ENCODE results near the gene SPEM2. TPM values are rescaled to one million over a fixed set of nuclear protein-coding genes. Genes with fewer than 3 reads are reported as not detected.

The SPEM2 gene
- total RNA-seq, 1 experiment from 2014 or later = not detected

DNA sequence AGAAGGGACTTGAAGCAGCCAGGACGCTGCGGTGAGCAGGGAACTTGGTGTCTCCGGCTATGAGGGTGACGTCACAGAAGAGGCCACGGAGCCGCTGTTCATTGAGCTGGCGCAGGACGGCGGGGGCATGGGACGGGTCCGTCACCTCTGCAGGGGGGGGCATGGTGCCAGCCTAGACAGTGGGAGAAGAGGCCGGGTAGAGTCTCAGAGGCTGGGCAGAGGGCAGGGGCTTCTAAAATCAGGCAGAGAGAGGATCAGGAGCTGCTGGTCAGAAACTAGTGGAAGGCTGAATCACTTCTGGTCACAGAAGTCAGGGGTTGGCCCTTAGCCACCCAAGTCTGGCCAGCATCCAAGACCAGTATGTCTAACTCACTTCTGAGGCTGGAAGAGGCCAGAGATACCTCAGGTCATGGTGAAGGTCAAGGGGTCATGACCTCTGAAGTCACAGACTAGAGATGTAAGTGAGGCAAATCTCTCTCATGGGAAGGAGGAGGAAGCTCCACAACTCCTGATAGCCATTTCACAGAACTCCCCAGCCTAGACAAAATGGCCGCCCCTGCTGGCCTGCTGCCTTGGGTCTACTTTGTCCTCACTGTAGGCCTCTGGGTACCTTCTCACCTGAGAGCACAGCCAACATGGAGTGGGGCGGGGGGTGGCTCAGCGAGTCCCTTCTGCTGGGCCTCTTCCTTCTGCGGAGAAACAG lies 41.4 kb downstream of the SPEM2 start (continued):
- TF ChIP-seq SP1 (IDR thresholded peaks at IDR 0.05; ENCODE audit: low read depth) = no peak

DNA sequence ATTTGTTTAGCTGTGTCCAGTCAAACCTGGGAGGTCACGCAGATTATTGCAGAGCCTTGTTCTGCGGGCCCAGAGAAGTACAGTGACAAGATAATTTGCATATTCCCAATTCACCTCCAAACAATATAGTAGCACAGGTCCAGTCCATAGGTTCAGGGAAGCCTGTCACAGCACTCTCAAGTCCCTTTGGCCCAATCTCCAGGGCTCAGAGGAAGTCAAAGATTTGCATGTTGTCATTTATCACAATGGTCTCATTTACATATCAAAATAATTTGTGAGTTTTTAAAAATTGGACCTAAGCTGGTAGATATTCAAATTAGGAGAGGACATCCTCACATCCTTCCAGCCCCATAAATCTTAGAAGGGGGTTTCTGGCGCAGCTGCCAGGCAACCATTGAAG lies 42.1 kb downstream of the SPEM2 start:
- TF ChIP-seq EZH2phosphoT487 (IDR thresholded peaks at IDR 0.05; ENCODE audit: borderline replicate concordance) = no peak
- no peak for TF ChIP-seq FOSL1 (IDR thresholded peaks at IDR 0.05; ENCODE audit: low read depth)
- TF ChIP-seq SIN3A (IDR thresholded peaks at IDR 0.05; ENCODE audit: low read depth) = no peak
- TF ChIP-seq, protein P1, sequence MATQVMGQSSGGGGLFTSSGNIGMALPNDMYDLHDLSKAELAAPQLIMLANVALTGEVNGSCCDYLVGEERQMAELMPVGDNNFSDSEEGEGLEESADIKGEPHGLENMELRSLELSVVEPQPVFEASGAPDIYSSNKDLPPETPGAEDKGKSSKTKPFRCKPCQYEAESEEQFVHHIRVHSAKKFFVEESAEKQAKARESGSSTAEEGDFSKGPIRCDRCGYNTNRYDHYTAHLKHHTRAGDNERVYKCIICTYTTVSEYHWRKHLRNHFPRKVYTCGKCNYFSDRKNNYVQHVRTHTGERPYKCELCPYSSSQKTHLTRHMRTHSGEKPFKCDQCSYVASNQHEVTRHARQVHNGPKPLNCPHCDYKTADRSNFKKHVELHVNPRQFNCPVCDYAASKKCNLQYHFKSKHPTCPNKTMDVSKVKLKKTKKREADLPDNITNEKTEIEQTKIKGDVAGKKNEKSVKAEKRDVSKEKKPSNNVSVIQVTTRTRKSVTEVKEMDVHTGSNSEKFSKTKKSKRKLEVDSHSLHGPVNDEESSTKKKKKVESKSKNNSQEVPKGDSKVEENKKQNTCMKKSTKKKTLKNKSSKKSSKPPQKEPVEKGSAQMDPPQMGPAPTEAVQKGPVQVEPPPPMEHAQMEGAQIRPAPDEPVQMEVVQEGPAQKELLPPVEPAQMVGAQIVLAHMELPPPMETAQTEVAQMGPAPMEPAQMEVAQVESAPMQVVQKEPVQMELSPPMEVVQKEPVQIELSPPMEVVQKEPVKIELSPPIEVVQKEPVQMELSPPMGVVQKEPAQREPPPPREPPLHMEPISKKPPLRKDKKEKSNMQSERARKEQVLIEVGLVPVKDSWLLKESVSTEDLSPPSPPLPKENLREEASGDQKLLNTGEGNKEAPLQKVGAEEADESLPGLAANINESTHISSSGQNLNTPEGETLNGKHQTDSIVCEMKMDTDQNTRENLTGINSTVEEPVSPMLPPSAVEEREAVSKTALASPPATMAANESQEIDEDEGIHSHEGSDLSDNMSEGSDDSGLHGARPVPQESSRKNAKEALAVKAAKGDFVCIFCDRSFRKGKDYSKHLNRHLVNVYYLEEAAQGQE (IDR thresholded peaks at IDR 0.05; ENCODE audit: low read depth) = no peak
- no peak for TF ChIP-seq SP1 (IDR thresholded peaks at IDR 0.05; ENCODE audit: low read depth)
- no peak for TF ChIP-seq RAD21 (IDR thresholded peaks at IDR 0.05; ENCODE audit: low read depth)
- no peak for TF ChIP-seq TCF7L2 (IDR thresholded peaks at IDR 0.05; ENCODE audit: borderline replicate concordance, extremely low read depth, insufficient read depth, insufficient read length)
- TF ChIP-seq CTCF (IDR thresholded peaks at IDR 0.05 in 2 of 3, conservative IDR thresholded peaks at IDR 0.05 in 1 of 3; ENCODE audit: borderline replicate concordance in 1 of 3, insufficient read depth in 1 of 3, low read depth in 2 of 3, low read length in 2 of 3) = no peak
- TF ChIP-seq ZNF274 (IDR thresholded peaks at IDR 0.05; ENCODE audit: low read depth, low read length) = no peak
- TF ChIP-seq YY1 (IDR thresholded peaks at IDR 0.05; ENCODE audit: extremely low read depth, insufficient replicate concordance, low read depth, low read length) = no peak
- no peak for TF ChIP-seq ELF1 (IDR thresholded peaks at IDR 0.05; ENCODE audit: borderline replicate concordance, low read depth)
- no peak for TF ChIP-seq ZBTB33 (IDR thresholded peaks at IDR 0.05; ENCODE audit: extremely low read depth, insufficient replicate concordance, low read length)
- TF ChIP-seq CBX3 (IDR thresholded peaks at IDR 0.05; ENCODE audit: low read depth) = no peak
- no peak for TF ChIP-seq ZFX (IDR thresholded peaks at IDR 0.05)
- no peak for TF ChIP-seq MAX (IDR thresholded peaks at IDR 0.05)
- ChIA-PET CTCF (no interaction called here), RAD21 (ENCODE audit: low non-redundant PET in 1 of 2, low total read pairs in 2 of 2, uncharacterized antibody in 2 of 2, unreplicated experiment in 2 of 2) (no interaction called here), POLR2A (no interaction called here)
- Histone ChIP-seq H3K79me2 (ENCODE audit: insufficient read depth, low read length) (peaks cover 4% of the 10 kb centered on the region; the same call in 1 of the 2 replicates), H3K4me2 (ENCODE audit: low read length) (no peak overlapping the region), H4K20me1 (ENCODE audit: insufficient read depth) (no peaks in the 10 kb centered on the region), H3K9me3 (ENCODE audit: control insufficient read depth in 1 of 2, insufficient read depth in 1 of 2, low read depth in 1 of 2, low read length in 2 of 2) (no peaks in the 10 kb centered on the region), H3K27ac (ENCODE audit: low read depth, low read length) (no peak overlapping the region), H3K27me3 (ENCODE audit: insufficient read depth, low read length) (no peaks in the 10 kb centered on the region), H3K9me2 (ENCODE audit: insufficient read depth) (no peaks in the 10 kb centered on the region), H3K4me1 (ENCODE audit: control insufficient read depth in 1 of 2, insufficient read depth in 2 of 2, low read length in 2 of 2) (peaks cover 0 to 5% of the 10 kb centered on the region in 2 experiments; a peak in 1 of 4 replicates), H2AFZ (ENCODE audit: low read depth, low read length, poor library complexity, severe bottlenecking) (no peak overlapping the region), H3K36me3 (ENCODE audit: control insufficient read depth in 1 of 2, insufficient read depth in 2 of 2, low read length in 2 of 2) (no peaks in the 10 kb centered on the region; a peak in 2 of 4 replicates), H3K4me3 (replicated peaks in 1 of 2; ENCODE audit: low read depth in 1 of 2, low read length in 2 of 2) (no peak overlapping the region), H3K9ac (ENCODE audit: low read length) (no peak overlapping the region)
- intact Hi-C loops (cut with micrococcal nuclease) = no loop called here
- ATAC-seq = no peak
- BruUV-seq (replicated peaks) = no TSS peak
- no peak for DNase-seq (ENCODE audit: low read depth, low spot score)

Data from HCT116 (cell line).